Caco-2 (cell line): ENCODE measurements around the gene MCTP1. TPM values are rescaled to one million over a fixed set of nuclear protein-coding genes. Genes with fewer than 3 reads are reported as not detected.

Source experiments
- BruUV-seq: library from RNA; stranded (reverse); fragments of 400-500 nt; replicated peaks from 2 replicates; lab custom pipeline; 2021; lab: Mats Ljungman, UMichigan
- CTCF ChIA-PET: fragments of 300-600 bp; sonication (Branson Sonifier 250); formaldehyde crosslinking; loops from one replicate; lab custom pipeline; 2022; ENCODE audit warnings: antibody characterized with exemption; lab: Charles Lee
- POLR2A ChIA-PET: fragments of 300-600 bp; sonication (Branson Sonifier 250); formaldehyde crosslinking; loops from one replicate; lab custom pipeline; 2022; ENCODE audit warnings: antibody characterized with exemption; lab: Charles Lee
- DNase-seq, 2 experiments: peaks; one replicate each; pipeline versions ENCODE4 v3.0.0 to v3.0.0-alpha.2; 2020 to 2022
- H3K27me3 ChIP-seq: replicated peaks from 2 replicates; pipeline ENCODE4 v1.6.0; 2011; ENCODE audit warnings: low read length; ENCODE audit not compliant: control insufficient read depth, insufficient read depth
- H3K36me3 ChIP-seq: 2 replicates; pipeline ENCODE4 v1.5.1; 2011; ENCODE audit warnings: low read length; ENCODE audit not compliant: control insufficient read depth, insufficient read depth
- H3K4me1 ChIP-seq: fragments of 250-450 bp; sonication (Bioruptor Pico); 2 replicates; pipeline ENCODE4 v1.5.1; 2020; ENCODE audit warnings: mild to moderate bottlenecking
- H3K4me3 ChIP-seq: 2 replicates; pipeline ENCODE4 v1.5.1; 2011; ENCODE audit warnings: low read depth, mild to moderate bottlenecking, control low read depth, low read length
- H3K9me3 ChIP-seq: fragments of 250-450 bp; sonication (Bioruptor Pico); 2 replicates; pipeline ENCODE4 v1.5.1; 2020; ENCODE audit warnings: mild to moderate bottlenecking, moderate library complexity
- H3K27ac Mint-ChIP-seq: one replicate; pipeline ENCODE4 v1.8.0; 2022; ENCODE audit warnings: mixed read lengths; ENCODE audit not compliant: unreplicated experiment
- H3K27me3 Mint-ChIP-seq: one replicate; pipeline ENCODE4 v1.8.0; 2022; ENCODE audit warnings: mixed read lengths; ENCODE audit not compliant: insufficient read depth, unreplicated experiment
- H3K36me3 Mint-ChIP-seq: one replicate; pipeline ENCODE4 v1.8.0; 2022; ENCODE audit warnings: mild to moderate bottlenecking, mixed read lengths; ENCODE audit not compliant: insufficient read depth, unreplicated experiment
- H3K4me1 Mint-ChIP-seq: one replicate; pipeline ENCODE4 v1.8.0; 2022; ENCODE audit warnings: low read depth, mixed read lengths; ENCODE audit not compliant: unreplicated experiment
- H3K4me3 Mint-ChIP-seq: one replicate; pipeline ENCODE4 v1.8.0; 2022; ENCODE audit warnings: mild to moderate bottlenecking, moderate library complexity, mixed read lengths; ENCODE audit not compliant: unreplicated experiment
- H3K9me3 Mint-ChIP-seq: one replicate; pipeline ENCODE4 v1.8.0; 2022; ENCODE audit warnings: mixed read lengths; ENCODE audit not compliant: unreplicated experiment
- CTCF ChIP-seq, 2 experiments: fragments of 200-600 bp in 1 of 2; IDR thresholded peaks; 1 replicate in 1 of 2; 2 replicates in 1 of 2; pipeline versions ENCODE4 v1.5.1 to v1.8.0; 2011 to 2022; ENCODE audit warnings: antibody characterized with exemption in 1 of 2, control low read depth in 1 of 2, inconsistent platforms in 1 of 2, low read depth in 1 of 2, low read length in 1 of 2, mild to moderate bottlenecking in 1 of 2, moderate library complexity in 1 of 2; ENCODE audit not compliant: insufficient read depth in 1 of 2, severe bottlenecking in 1 of 2, unreplicated experiment in 1 of 2
- intact Hi-C: fragments of 100-400 bp; cut with micrococcal nuclease; formaldehyde crosslinking; loops from one replicate; pipeline ENCODE4 v1.10.0; 2022; ENCODE audit not compliant: unreplicated experiment
- total RNA-seq: library from RNA; stranded (reverse); gene quantifications from 2 replicates; pipeline ENCODE4 v1.2.3, GENCODE V29; 2022

Gene MCTP1
- total RNA-seq, 1 experiment from 2014 or later, result 3.2 TPM

DNA sequence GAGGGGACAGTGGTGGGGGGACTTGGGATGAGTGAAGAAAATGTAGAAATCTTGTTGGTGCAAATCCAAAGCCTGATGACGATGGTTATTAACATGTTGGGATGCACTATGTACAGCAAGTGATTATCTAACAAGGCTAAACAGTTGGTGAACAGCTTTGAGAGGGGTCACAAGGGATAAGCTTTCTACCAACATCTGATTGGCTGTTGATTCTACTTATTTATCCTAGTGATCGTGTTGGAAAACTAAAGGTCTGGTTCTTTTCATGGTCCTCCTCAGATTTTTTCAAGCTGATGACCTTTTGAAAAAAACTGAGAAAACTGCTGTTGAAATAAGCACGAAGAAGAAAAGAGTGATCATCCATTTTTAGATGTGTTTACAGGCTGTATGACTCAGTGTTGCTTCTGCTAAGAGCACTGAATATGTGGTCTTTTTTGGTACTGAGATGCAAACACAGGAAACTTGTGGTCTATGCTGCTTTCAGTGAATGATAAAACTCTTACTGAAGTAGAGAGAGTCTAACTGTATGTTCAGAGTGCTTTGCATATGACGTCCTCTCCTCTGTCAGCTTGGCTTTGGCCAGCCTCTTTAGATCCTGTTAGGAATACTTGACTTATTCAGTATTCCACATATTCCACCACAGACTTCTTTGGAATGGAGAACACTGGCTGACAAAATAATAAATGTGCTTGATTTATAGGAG is 491.6 kb downstream of the MCTP1 start:
- BruUV-seq, result no TSS peak
- H3K9me3 Mint-ChIP-seq, result no peaks in the 10 kb centered on the region
- ChIA-PET CTCF (no interaction called here), POLR2A (no interaction called here)
- Histone ChIP-seq H3K4me3 (no peak overlapping the region), H3K4me1 (no peaks in the 10 kb centered on the region), H3K9me3 (no peaks in the 10 kb centered on the region), H3K27me3 (no peaks in the 10 kb centered on the region), H3K36me3 (no peaks in the 10 kb centered on the region)
- no peak overlapping the region for H3K4me3 Mint-ChIP-seq
- no peaks in the 10 kb centered on the region for H3K36me3 Mint-ChIP-seq
- no peak overlapping the region for H3K27ac Mint-ChIP-seq
- no peak for TF ChIP-seq CTCF (IDR thresholded peaks at IDR 0.05; ENCODE audit: insufficient read depth in 1 of 2, low read depth in 1 of 2, low read length in 1 of 2, severe bottlenecking in 1 of 2, unreplicated experiment in 1 of 2)
- no peaks in the 10 kb centered on the region for H3K4me1 Mint-ChIP-seq
- peaks cover 3% of the 10 kb centered on the region for H3K27me3 Mint-ChIP-seq
- intact Hi-C loops, result no loop called here
- DNase-seq, result no peak

- Histone ChIP-seq H3K4me3 (no peak overlapping the region), H3K36me3 (no peaks in the 10 kb centered on the region), H3K27me3 (no peaks in the 10 kb centered on the region), H3K4me1 (no peaks in the 10 kb centered on the region), H3K9me3 (no peaks in the 10 kb centered on the region)
- no peak for DNase-seq
- intact Hi-C loops, result no loop called here
- Mint-ChIP-seq H3K27me3 (peaks cover 3% of the 10 kb centered on the region), H3K9me3 (no peaks in the 10 kb centered on the region), H3K27ac (no peak overlapping the region), H3K4me3 (no peak overlapping the region), H3K36me3 (no peaks in the 10 kb centered on the region), H3K4me1 (no peaks in the 10 kb centered on the region)
- no TSS peak for BruUV-seq
- ChIA-PET CTCF (no interaction called here), POLR2A (no interaction called here)
- TF ChIP-seq CTCF (IDR thresholded peaks at IDR 0.05; ENCODE audit: insufficient read depth in 1 of 2, low read depth in 1 of 2, low read length in 1 of 2, severe bottlenecking in 1 of 2, unreplicated experiment in 1 of 2), result no peak
These were observed 493.1 kb downstream of the MCTP1 start for GRCh38 chr5:94791829-94792228.

GRCh38 chr5:94788527-94788926 is 496.4 kb downstream of the MCTP1 start:
- no peaks in the 10 kb centered on the region for H3K27me3 Mint-ChIP-seq
- Histone ChIP-seq H3K27me3 (no peaks in the 10 kb centered on the region), H3K4me1 (no peaks in the 10 kb centered on the region), H3K4me3 (no peak overlapping the region), H3K9me3 (no peaks in the 10 kb centered on the region), H3K36me3 (no peaks in the 10 kb centered on the region)
- CTCF ChIA-PET, result no interaction called here
- H3K36me3 Mint-ChIP-seq, result no peaks in the 10 kb centered on the region
- no peak overlapping the region for H3K4me3 Mint-ChIP-seq
- BruUV-seq, result no TSS peak
- no peaks in the 10 kb centered on the region for H3K9me3 Mint-ChIP-seq
- TF ChIP-seq CTCF (IDR thresholded peaks at IDR 0.05; ENCODE audit: insufficient read depth in 1 of 2, low read depth in 1 of 2, low read length in 1 of 2, severe bottlenecking in 1 of 2, unreplicated experiment in 1 of 2), result no peak
- POLR2A ChIA-PET, result no interaction called here
- no peaks in the 10 kb centered on the region for H3K4me1 Mint-ChIP-seq
- DNase-seq, result no peak
- intact Hi-C loops, result no loop called here
- H3K27ac Mint-ChIP-seq, result no peak overlapping the region
